Karpas-422 (cell line): ENCODE results near the gene FYB1. TPM values are rescaled to one million over a fixed set of nuclear protein-coding genes. Genes with fewer than 3 reads are reported as not detected.

ENCODE experiments used
- DNase-seq: peaks from one replicate; pipeline ENCODE4 v3.0.0-alpha.2; 2015
- H2AFZ ChIP-seq: fragments of 200-600 bp; sonication (generic); 2 replicates; pipeline ENCODE4 v1.6.1; 2014; ENCODE audit warnings: antibody characterized with exemption, low read length, mixed read lengths
- H3K27ac ChIP-seq: fragments of 200-600 bp; sonication (generic); 2 replicates; pipeline ENCODE4 v1.5.1; 2014; ENCODE audit warnings: mild to moderate bottlenecking, low read length, moderate library complexity
- H3K27me3 ChIP-seq: fragments of 200-600 bp; sonication (generic); 2 replicates; pipeline ENCODE4 v1.6.1; 2014; ENCODE audit warnings: low read length, mixed read lengths
- H3K36me3 ChIP-seq: fragments of 200-600 bp; sonication (generic); 2 replicates; pipeline ENCODE4 v1.6.1; 2014; ENCODE audit warnings: low read length, mixed read lengths; ENCODE audit not compliant: insufficient read depth
- H3K4me1 ChIP-seq: fragments of 200-600 bp; sonication (generic); 2 replicates; pipeline ENCODE4 v1.6.1; 2014; ENCODE audit warnings: mild to moderate bottlenecking, low read length, mixed read lengths
- H3K4me2 ChIP-seq: fragments of 200-600 bp; sonication (generic); 2 replicates; pipeline ENCODE4 v1.6.1; 2014; ENCODE audit warnings: low read length, low read depth, mild to moderate bottlenecking; ENCODE audit not compliant: poor library complexity, severe bottlenecking
- H3K4me3 ChIP-seq: fragments of 200-600 bp; sonication (generic); 2 replicates; pipeline ENCODE4 v1.5.1; 2014; ENCODE audit warnings: mild to moderate bottlenecking, antibody characterized with exemption, low read length, mixed read lengths
- H3K79me2 ChIP-seq: fragments of 200-600 bp; sonication (generic); 2 replicates; pipeline ENCODE4 v1.6.1; 2014; ENCODE audit warnings: mild to moderate bottlenecking, low read length, mixed read lengths
- H3K9ac ChIP-seq: fragments of 200-600 bp; sonication (generic); 2 replicates; pipeline ENCODE4 v1.6.0; 2014; ENCODE audit warnings: low read length
- H3K9me2 ChIP-seq: fragments of 200-600 bp; sonication (generic), shearing (Covaris generic); replicated peaks from 2 replicates; pipeline ENCODE4 v1.6.0; 2014; ENCODE audit warnings: mild to moderate bottlenecking, low read length, moderate library complexity; ENCODE audit not compliant: insufficient read depth
- H3K9me3 ChIP-seq: fragments of 300-700, 200-600 bp; sonication (generic); 2 replicates; pipeline ENCODE4 v1.6.1; 2014; ENCODE audit warnings: low read length, mixed read lengths
- H4K20me1 ChIP-seq: fragments of 200-600 bp; sonication (generic); 2 replicates; pipeline ENCODE4 v1.6.1; 2014; ENCODE audit warnings: mild to moderate bottlenecking, antibody characterized with exemption, low read length, low read depth; ENCODE audit not compliant: insufficient read depth
- total RNA-seq: library from RNA; depleted of rRNA; stranded (reverse); fragments of >200 nt; shearing (Covaris generic); gene quantifications from 2 replicates; pipeline ENCODE4 v1.2.3, GENCODE V29; 2014; ENCODE audit warnings: low replicate concordance

FYB1 gene
- total RNA-seq, 1 experiment from 2014 or later, result 2.8 TPM

DNA sequence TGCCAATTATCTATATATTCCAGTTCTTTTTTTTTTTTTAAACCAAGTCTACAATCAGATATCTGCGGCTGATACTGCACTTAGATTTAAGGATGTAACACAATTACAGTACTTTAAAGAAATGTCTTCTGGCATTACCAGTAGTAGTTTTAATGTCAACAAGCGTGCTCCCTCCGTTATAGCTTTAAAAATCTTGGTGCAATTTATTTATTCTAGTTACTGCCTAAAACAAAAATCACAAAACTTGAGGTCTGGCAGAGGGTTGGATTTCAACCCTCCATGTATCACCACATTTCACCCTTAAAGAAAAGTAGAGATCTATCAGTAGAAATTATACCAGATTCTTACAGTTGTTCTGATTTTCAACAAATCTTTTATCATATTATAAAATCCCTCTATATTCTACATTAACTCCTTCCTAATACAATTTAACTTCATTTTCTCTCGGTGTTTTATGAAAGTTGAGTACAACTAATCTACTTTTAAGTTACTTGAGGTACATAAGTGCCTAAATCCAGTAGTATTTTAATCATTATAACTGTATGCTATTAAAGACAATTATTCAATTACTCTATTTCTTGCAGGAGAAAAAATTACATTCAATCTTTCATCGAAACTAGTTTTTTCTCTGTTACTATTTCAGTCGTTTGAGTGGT lies 143.1 kb downstream of the FYB1 start:
- H3K9me3 ChIP-seq, result no peaks in the 10 kb centered on the region
- H3K4me1 ChIP-seq, result peaks cover 49% of the 10 kb centered on the region
- DNase-seq, result no peak
- H3K27ac ChIP-seq, result peak overlapping the region; percentile 84
- H3K27me3 ChIP-seq, result no peaks in the 10 kb centered on the region
- H3K36me3 ChIP-seq, result peaks cover 5% of the 10 kb centered on the region
- H3K4me3 ChIP-seq, result peak overlapping the region; percentile 77; the same call in 1 of the 2 replicates
- H3K79me2 ChIP-seq, result peaks cover 36% of the 10 kb centered on the region
- H3K9me2 ChIP-seq, result no peaks in the 10 kb centered on the region
- no peaks in the 10 kb centered on the region for H4K20me1 ChIP-seq
- H3K4me2 ChIP-seq, result peak overlapping the region; percentile 96
- H2AFZ ChIP-seq, result peak overlapping the region; percentile 39; the same call in 1 of the 2 replicates
- H3K9ac ChIP-seq, result peak overlapping the region; percentile 41

DNA sequence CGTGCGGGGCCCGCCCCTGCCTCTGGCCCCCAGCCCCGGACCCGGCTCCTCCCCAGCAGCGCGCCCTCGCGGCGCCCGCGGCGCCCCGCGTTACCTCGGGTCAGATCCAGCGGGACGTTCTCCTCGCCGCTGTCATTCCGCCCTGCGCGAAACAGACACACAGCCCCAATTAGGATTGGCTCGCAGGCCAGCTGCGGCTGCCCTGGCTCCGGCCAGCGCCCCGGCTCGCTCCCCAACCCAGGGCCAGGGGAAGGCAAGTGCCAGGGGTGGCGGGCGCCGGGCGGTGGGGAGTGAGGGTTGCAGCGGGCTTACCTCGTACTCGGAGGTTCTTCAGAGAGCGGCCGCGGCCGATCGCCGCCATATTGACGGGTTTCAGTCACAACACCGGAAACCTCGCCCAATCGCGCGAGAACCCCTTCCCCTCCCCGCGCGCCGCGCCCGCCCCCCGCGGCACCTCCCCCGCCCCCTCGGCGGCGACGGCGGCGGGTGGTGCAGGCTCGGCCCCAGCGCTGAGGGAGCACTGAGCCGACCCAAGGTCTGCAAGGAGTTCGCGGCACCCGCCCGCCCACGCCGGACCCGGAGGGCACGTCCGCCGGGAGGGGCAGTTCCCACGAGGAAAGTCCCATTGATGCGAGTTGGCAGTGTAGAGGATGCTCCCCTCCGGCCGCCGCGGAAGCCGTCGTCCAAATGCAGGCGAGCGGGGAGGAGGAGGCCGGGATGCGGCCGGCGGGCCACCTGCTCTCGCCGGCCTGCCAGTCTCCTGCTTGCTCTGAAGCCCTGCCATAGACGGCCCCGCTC lies 145.1 kb downstream of the FYB1 start, which contains the start of gene RICTOR:
Gene RICTOR (minus strand): TSS at position 383 of the 798 bp plus-strand sequence. CDS start 22 bp downstream, at position 361.
- H2AFZ ChIP-seq, result peak within 1 kb of the TSS; percentile 81
- H3K27ac ChIP-seq, result peak within 1 kb of the TSS; percentile 84
- peak; percentile 96 for DNase-seq
- H3K36me3 ChIP-seq, result peaks cover 19% of the 10 kb centered on the region
- peak within 1 kb of the TSS; percentile 77 for H3K4me3 ChIP-seq
- H3K4me2 ChIP-seq, result peak within 1 kb of the TSS; percentile 96
- no peaks in the 10 kb centered on the region for H3K9me3 ChIP-seq
- peaks cover 55% of the 10 kb centered on the region for H3K79me2 ChIP-seq
- H3K9ac ChIP-seq, result peak within 1 kb of the TSS; percentile 97
- no peaks in the 10 kb centered on the region for H3K27me3 ChIP-seq
- H4K20me1 ChIP-seq, result no peaks in the 10 kb centered on the region
- no peaks in the 10 kb centered on the region for H3K9me2 ChIP-seq
- peaks cover 49% of the 10 kb centered on the region for H3K4me1 ChIP-seq

DNA sequence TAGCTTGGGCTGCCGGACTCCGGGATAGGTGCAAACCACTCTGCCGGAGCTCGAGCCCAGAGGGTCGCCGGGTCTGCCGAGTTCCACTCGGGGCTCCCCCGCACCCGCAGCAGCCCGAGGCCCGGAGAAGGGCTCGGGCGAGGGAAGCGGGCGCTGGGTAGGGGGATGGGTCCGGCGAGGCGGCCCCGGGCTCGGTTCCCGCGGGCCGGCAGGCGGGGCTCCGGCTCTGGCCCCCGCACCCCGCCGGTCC lies 145.7 kb downstream of the FYB1 start:
- Histone ChIP-seq H3K27me3 (no peaks in the 10 kb centered on the region), H3K4me3 (peak overlapping the region; percentile 77), H3K4me1 (peaks cover 46% of the 10 kb centered on the region), H3K36me3 (peaks cover 25% of the 10 kb centered on the region), H3K4me2 (peak overlapping the region; percentile 74), H3K9me2 (no peaks in the 10 kb centered on the region), H3K9me3 (no peaks in the 10 kb centered on the region), H3K79me2 (peaks cover 61% of the 10 kb centered on the region), H3K9ac (peak overlapping the region; percentile 97), H4K20me1 (no peaks in the 10 kb centered on the region), H2AFZ (no peak overlapping the region), H3K27ac (peak overlapping the region; percentile 45; the same call in 1 of the 2 replicates)
- DNase-seq, result no peak

- Histone ChIP-seq H3K27me3 (no peaks in the 10 kb centered on the region), H3K27ac (peak overlapping the region; percentile 45; the same call in 1 of the 2 replicates), H3K9me2 (no peaks in the 10 kb centered on the region), H3K4me2 (peak overlapping the region; percentile 74), H4K20me1 (no peaks in the 10 kb centered on the region), H3K4me1 (peaks cover 43% of the 10 kb centered on the region), H2AFZ (no peak overlapping the region), H3K79me2 (peaks cover 66% of the 10 kb centered on the region), H3K9ac (peak overlapping the region; percentile 97), H3K4me3 (peak overlapping the region; percentile 77), H3K36me3 (peaks cover 30% of the 10 kb centered on the region), H3K9me3 (no peaks in the 10 kb centered on the region)
- DNase-seq, result peak; percentile 64
These were observed 146.2 kb downstream of the FYB1 start for GRCh38 chr5:39072925-39073766.

DNA sequence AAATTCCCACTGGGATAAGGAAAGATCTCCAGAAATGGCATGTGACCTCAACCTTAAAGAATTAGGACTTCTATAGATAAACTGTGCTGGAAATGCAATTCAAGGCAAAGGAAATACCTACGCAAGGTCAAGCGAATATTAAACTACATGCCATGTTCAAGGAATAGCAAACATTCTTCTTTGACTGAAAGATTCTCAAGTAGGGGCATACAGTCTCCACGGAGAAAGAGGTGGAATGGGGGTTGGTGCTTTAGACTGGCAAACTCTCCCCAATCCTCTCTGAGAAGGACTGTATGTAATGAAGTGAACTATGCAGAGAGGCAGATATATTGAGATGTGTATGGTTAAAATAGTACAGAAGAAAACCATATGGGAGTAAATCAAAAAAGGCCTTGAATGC lies 151.3 kb downstream of the FYB1 start:
- H3K4me1 ChIP-seq, result peaks cover 25% of the 10 kb centered on the region
- no peak overlapping the region for H3K9ac ChIP-seq
- H3K27me3 ChIP-seq, result no peaks in the 10 kb centered on the region
- DNase-seq, result no peak
- H3K36me3 ChIP-seq, result peaks cover 52% of the 10 kb centered on the region
- H3K4me2 ChIP-seq, result no peak overlapping the region
- no peak overlapping the region for H3K27ac ChIP-seq
- H2AFZ ChIP-seq, result no peak overlapping the region
- peaks cover 99% of the 10 kb centered on the region for H3K79me2 ChIP-seq
- H3K9me3 ChIP-seq, result no peaks in the 10 kb centered on the region
- no peaks in the 10 kb centered on the region for H4K20me1 ChIP-seq
- no peaks in the 10 kb centered on the region for H3K9me2 ChIP-seq
- H3K4me3 ChIP-seq, result no peak overlapping the region

GRCh38 chr5:39064450-39064849 lies 154.9 kb downstream of the FYB1 start:
- H3K9ac ChIP-seq, result no peak overlapping the region
- H3K27me3 ChIP-seq, result no peaks in the 10 kb centered on the region
- H4K20me1 ChIP-seq, result no peaks in the 10 kb centered on the region
- H3K4me2 ChIP-seq, result no peak overlapping the region
- no peaks in the 10 kb centered on the region for H3K9me2 ChIP-seq
- H3K27ac ChIP-seq, result no peak overlapping the region
- no peak for DNase-seq
- peaks cover 18% of the 10 kb centered on the region for H3K4me1 ChIP-seq
- no peak overlapping the region for H3K4me3 ChIP-seq
- H3K36me3 ChIP-seq, result peaks cover 40% of the 10 kb centered on the region
- H2AFZ ChIP-seq, result no peak overlapping the region
- H3K9me3 ChIP-seq, result no peaks in the 10 kb centered on the region
- peaks cover 100% of the 10 kb centered on the region for H3K79me2 ChIP-seq

DNA sequence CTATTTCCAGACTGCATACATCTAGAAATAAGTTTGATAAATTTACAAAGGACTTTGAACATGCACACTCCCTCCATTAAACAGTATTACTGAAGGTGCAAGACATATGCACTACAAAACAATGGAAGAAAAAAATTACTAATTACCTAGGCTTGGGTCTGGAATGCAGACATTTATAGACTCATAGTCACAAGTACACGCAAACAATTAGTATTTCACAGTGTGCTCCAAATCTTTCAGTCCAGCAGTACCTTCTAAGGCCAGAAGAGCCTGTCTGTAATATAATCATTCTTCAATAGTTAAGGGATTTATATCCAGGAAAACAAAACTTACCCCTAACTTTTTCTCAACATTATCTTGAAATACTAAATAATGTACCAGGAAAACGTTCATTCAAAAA lies 156.3 kb downstream of the FYB1 start:
- Histone ChIP-seq H3K9ac (no peak overlapping the region), H3K9me3 (no peaks in the 10 kb centered on the region), H3K27ac (no peak overlapping the region), H3K9me2 (no peaks in the 10 kb centered on the region), H3K36me3 (peaks cover 26% of the 10 kb centered on the region), H3K4me1 (peaks cover 32% of the 10 kb centered on the region), H3K79me2 (peaks cover 100% of the 10 kb centered on the region), H3K27me3 (no peaks in the 10 kb centered on the region), H4K20me1 (no peaks in the 10 kb centered on the region), H2AFZ (no peak overlapping the region), H3K4me3 (no peak overlapping the region), H3K4me2 (no peak overlapping the region)
- DNase-seq, result no peak

DNA sequence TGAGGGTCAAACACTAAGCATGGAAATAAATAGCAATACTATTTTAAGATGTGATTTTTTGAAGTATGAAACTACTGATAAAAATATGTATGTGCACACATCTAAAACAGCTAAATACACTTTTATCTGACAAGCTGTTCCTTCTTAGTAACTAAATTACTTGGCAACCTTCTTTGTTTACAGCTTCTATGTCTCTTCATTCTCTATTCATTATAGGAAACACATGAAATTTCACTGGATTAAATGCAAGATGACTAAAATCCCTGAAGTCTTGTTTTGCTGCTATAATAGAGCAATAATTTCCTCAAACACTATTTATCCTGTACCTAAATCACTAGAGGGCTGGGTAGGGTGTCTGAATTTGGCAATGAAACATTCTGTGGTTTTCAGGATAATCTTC lies 156.8 kb downstream of the FYB1 start:
- H3K9ac ChIP-seq, result no peak overlapping the region
- H2AFZ ChIP-seq, result no peak overlapping the region
- no peak overlapping the region for H3K4me3 ChIP-seq
- peaks cover 20% of the 10 kb centered on the region for H3K36me3 ChIP-seq
- H3K27me3 ChIP-seq, result no peaks in the 10 kb centered on the region
- peaks cover 37% of the 10 kb centered on the region for H3K4me1 ChIP-seq
- H3K9me3 ChIP-seq, result no peaks in the 10 kb centered on the region
- H3K27ac ChIP-seq, result no peak overlapping the region
- DNase-seq, result no peak
- H3K9me2 ChIP-seq, result no peaks in the 10 kb centered on the region
- no peak overlapping the region for H3K4me2 ChIP-seq
- no peaks in the 10 kb centered on the region for H4K20me1 ChIP-seq
- H3K79me2 ChIP-seq, result peaks cover 100% of the 10 kb centered on the region
